GM18867 (cell line): ENCODE measurements around the gene GRK4.
"Not testable (repeated sequence)": the region's sequence is repeated elsewhere in the genome, so short reads cannot be mapped to it uniquely, and the experiment has no call there.

Source experiments
- ATAC-seq: cut with Tn5 transposase; IDR thresholded peaks from one replicate; pipeline ENCODE4 v1.9.1; 2021; ENCODE audit warnings: mild to moderate bottlenecking, moderate library complexity; ENCODE audit not compliant: unreplicated experiment

GRK4 gene

GRCh38 chr4:3037957-3038461 is 74.6 kb downstream of the GRK4 start:
- ATAC-seq = no peak

GRCh38 chr4:3039706-3040366 is 76.5 kb downstream of the GRK4 start:
- no peak for ATAC-seq

- peak; percentile 46 for ATAC-seq
These were observed 77.3 kb downstream of the GRK4 start for GRCh38 chr4:3040452-3041191.

GRCh38 chr4:3041192-3042142 is 78.1 kb downstream of the GRK4 start:
- peak; percentile 39 for ATAC-seq

GRCh38 chr4:3042226-3042625 is 78.9 kb downstream of the GRK4 start:
- no peak for ATAC-seq

GRCh38 chr4:3043282-3044020 is 80.1 kb downstream of the GRK4 start:
- no peak for ATAC-seq

GRCh38 chr4:3044870-3045819 is 81.8 kb downstream of the GRK4 start:
- ATAC-seq = no peak

GRCh38 chr4:3046162-3046561 is 82.8 kb downstream of the GRK4 start:
- ATAC-seq = no peak

GRCh38 chr4:3046623-3047022 is 83.3 kb downstream of the GRK4 start:
- ATAC-seq = no peak

GRCh38 chr4:3047464-3048286 is 84.3 kb downstream of the GRK4 start:
- peak; percentile 86 for ATAC-seq

- not testable (repeated sequence) for ATAC-seq
These were observed 87.9 kb downstream of the GRK4 start for GRCh38 chr4:3051141-3051897.

GRCh38 chr4:3054169-3054759 is 90.9 kb downstream of the GRK4 start:
- no peak for ATAC-seq

GRCh38 chr4:3059943-3060342 is 96.6 kb downstream of the GRK4 start:
- no peak for ATAC-seq

GRCh38 chr4:3060946-3061345 is 97.6 kb downstream of the GRK4 start:
- ATAC-seq = no peak

- no peak for ATAC-seq
These were observed 99.1 kb downstream of the GRK4 start for GRCh38 chr4:3062471-3062870.

GRCh38 chr4:3065551-3065950 is 102.2 kb downstream of the GRK4 start:
- ATAC-seq = no peak

- ATAC-seq = no peak
These were observed 103.5 kb downstream of the GRK4 start for GRCh38 chr4:3066836-3067400.
